BJ (cell line): ENCODE data around the gene RNF150. TPM values are rescaled to one million over a fixed set of nuclear protein-coding genes. Genes with fewer than 3 reads are reported as not detected.

Experiments used
- CTCF ChIA-PET: fragments of 350-600 bp; formaldehyde crosslinking; extraction: SDS; loops from one replicate; lab custom pipeline; 2021; ENCODE audit warnings: antibody characterized with exemption, inconsistent platforms; lab: Yijun Ruan, JAX
- POLR2A ChIA-PET: fragments of 300-600 bp; sonication (Branson Sonifier 250); formaldehyde crosslinking; extraction: SDS; loops from one replicate; lab custom pipeline; 2021; ENCODE audit warnings: antibody characterized with exemption; lab: Charles Lee
- DNase-seq: peaks from one replicate; pipeline ENCODE4 v3.0.0-alpha.2; 2011; ENCODE audit warnings: low read depth
- H3K27me3 ChIP-seq: 2 replicates; pipeline ENCODE4 v1.6.0; 2011; ENCODE audit warnings: low read length; ENCODE audit not compliant: control insufficient read depth, insufficient read depth
- H3K36me3 ChIP-seq: 2 replicates; pipeline ENCODE4 v1.5.1; 2011; ENCODE audit warnings: low read length; ENCODE audit not compliant: control insufficient read depth, insufficient read depth
- H3K4me3 ChIP-seq: 2 replicates; pipeline ENCODE4 v1.5.1; 2011; ENCODE audit warnings: low read depth, mild to moderate bottlenecking, control low read depth, low read length
- polyA plus RNA-seq: library from polyadenylated mRNA; depleted of rRNA; stranded (reverse); fragments of >200 nt; gene quantifications from 2 replicates; pipeline ENCODE4 v1.2.3, GENCODE V29; 2011
- TF ChIP-seq, protein P1 (sequence below): IDR thresholded peaks from 2 replicates; pipeline ENCODE4 v1.5.1; 2011; ENCODE audit warnings: low read depth, mild to moderate bottlenecking, control low read depth, inconsistent platforms, low read length, moderate library complexity; ENCODE audit not compliant: insufficient read depth

RNF150 gene
- polyA plus RNA-seq, 1 experiment = 47.7 TPM

GRCh38 chr4:141016117-141016798, 117.0 kb downstream of the RNF150 start:
- Histone ChIP-seq H3K27me3 (no peaks in the 10 kb centered on the region), H3K36me3 (no peaks in the 10 kb centered on the region), H3K4me3 (no peak overlapping the region)
- TF ChIP-seq, protein P1, sequence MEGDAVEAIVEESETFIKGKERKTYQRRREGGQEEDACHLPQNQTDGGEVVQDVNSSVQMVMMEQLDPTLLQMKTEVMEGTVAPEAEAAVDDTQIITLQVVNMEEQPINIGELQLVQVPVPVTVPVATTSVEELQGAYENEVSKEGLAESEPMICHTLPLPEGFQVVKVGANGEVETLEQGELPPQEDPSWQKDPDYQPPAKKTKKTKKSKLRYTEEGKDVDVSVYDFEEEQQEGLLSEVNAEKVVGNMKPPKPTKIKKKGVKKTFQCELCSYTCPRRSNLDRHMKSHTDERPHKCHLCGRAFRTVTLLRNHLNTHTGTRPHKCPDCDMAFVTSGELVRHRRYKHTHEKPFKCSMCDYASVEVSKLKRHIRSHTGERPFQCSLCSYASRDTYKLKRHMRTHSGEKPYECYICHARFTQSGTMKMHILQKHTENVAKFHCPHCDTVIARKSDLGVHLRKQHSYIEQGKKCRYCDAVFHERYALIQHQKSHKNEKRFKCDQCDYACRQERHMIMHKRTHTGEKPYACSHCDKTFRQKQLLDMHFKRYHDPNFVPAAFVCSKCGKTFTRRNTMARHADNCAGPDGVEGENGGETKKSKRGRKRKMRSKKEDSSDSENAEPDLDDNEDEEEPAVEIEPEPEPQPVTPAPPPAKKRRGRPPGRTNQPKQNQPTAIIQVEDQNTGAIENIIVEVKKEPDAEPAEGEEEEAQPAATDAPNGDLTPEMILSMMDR = no peak
- POLR2A ChIA-PET = no interaction called here
- CTCF ChIA-PET = no interaction called here
- DNase-seq = no peak

GRCh38 chr4:141013899-141014298, 119.4 kb downstream of the RNF150 start:
- POLR2A ChIA-PET = no interaction called here
- CTCF ChIA-PET = no interaction called here

GRCh38 chr4:141011901-141012315, 121.4 kb downstream of the RNF150 start:
- H3K4me3 ChIP-seq = no peak overlapping the region
- H3K27me3 ChIP-seq = no peaks in the 10 kb centered on the region
- H3K36me3 ChIP-seq = no peaks in the 10 kb centered on the region
- DNase-seq = no peak
- ChIA-PET POLR2A (interaction anchor here (0.7 kb wide), 1 partner anchor 318 kb away, joined by 3 read pairs; no protein-coding TSS in a partner anchor), CTCF (interaction anchor here (1.2 to 1.4 kb wide), 2 partner anchors 10 to 121 kb away, joined by 3 to 6 read pairs; partner anchors contain the start of gene RNF150)
- TF ChIP-seq, protein P1 = no peak

More at GRCh38 chr4:141013899-141014298, 119.4 kb downstream of the RNF150 start:
- no peak for DNase-seq
- TF ChIP-seq, protein P1 = no peak
- Histone ChIP-seq H3K4me3 (no peak overlapping the region), H3K36me3 (no peaks in the 10 kb centered on the region), H3K27me3 (no peaks in the 10 kb centered on the region)

DNA sequence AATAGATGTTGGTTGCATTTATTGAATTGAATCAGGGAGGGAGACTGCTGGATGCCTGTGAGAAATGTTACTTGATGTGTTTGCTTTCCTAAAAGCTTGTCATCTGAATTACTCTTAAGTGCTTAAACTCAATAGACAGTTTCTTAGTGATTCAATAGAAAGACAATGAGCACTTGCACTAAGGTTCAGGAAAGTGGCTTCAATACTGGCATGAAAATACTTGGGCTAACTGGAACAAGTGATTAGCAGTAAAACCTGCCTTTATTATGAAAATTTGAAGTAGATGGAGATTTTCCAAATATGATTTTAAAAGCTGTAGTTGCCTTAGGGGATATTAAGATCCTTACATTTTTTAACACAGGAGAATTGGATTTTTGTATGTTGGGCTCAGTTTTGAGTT, 123.3 kb downstream of the RNF150 start:
- TF ChIP-seq, protein P1 = no peak
- CTCF ChIA-PET = no interaction called here

GRCh38 chr4:141009129-141009528, 124.1 kb downstream of the RNF150 start:
- no peak overlapping the region for H3K4me3 ChIP-seq
- DNase-seq = no peak
- no peaks in the 10 kb centered on the region for H3K36me3 ChIP-seq
- ChIA-PET POLR2A (no interaction called here), CTCF (no interaction called here)
- TF ChIP-seq, protein P1 = no peak
- H3K27me3 ChIP-seq = no peaks in the 10 kb centered on the region

More for the DNA sequence above, 123.3 kb downstream of the RNF150 start:
- POLR2A ChIA-PET = no interaction called here
- no peak overlapping the region for H3K4me3 ChIP-seq
- no peaks in the 10 kb centered on the region for H3K27me3 ChIP-seq
- no peaks in the 10 kb centered on the region for H3K36me3 ChIP-seq
- no peak for DNase-seq
